ENCODE results near the gene RGL2.

DNA sequence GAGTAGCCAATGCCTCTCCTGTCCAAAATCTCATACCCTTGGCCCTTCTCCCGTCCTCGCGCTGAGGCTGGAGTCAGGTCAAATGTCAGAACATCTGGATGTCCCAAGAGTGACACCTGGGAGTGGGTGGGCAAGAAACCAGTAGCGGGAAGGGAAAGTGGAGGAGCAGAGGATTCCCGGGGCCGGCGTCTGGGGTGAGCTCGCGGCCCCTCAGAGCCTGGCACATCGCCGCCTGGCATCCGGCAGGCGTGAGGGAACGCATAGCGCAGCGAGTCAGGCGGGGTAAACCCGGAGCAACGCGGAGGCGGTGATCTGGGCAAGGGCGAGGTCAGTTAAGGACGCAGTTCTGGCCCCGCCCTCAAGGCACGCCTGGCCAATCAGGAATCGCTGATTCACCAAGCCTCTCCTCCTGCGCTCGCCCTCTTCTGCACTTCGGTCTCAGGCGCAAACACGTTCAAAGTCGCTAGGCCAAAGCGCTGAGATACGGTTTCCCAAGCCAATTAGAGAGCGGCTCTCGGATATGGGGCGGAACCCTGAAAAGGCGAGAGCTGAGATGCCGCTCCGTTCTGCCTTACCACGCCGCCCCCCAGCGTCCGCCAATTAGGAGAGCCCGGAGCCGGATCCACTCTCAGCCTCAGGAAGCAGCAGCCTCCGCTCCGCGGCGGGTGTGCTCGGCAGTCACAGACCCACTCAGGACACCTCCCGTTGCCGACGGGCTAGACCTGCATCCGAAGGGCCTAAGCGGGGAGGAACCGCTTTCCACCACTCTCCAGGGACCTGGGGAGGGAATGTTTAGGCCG is 49.6 kb downstream of the RGL2 start:
- TF ChIP-seq, protein P1, sequence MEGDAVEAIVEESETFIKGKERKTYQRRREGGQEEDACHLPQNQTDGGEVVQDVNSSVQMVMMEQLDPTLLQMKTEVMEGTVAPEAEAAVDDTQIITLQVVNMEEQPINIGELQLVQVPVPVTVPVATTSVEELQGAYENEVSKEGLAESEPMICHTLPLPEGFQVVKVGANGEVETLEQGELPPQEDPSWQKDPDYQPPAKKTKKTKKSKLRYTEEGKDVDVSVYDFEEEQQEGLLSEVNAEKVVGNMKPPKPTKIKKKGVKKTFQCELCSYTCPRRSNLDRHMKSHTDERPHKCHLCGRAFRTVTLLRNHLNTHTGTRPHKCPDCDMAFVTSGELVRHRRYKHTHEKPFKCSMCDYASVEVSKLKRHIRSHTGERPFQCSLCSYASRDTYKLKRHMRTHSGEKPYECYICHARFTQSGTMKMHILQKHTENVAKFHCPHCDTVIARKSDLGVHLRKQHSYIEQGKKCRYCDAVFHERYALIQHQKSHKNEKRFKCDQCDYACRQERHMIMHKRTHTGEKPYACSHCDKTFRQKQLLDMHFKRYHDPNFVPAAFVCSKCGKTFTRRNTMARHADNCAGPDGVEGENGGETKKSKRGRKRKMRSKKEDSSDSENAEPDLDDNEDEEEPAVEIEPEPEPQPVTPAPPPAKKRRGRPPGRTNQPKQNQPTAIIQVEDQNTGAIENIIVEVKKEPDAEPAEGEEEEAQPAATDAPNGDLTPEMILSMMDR (conservative IDR thresholded peaks at IDR 0.05 in 1 of 2, IDR thresholded peaks at IDR 0.05 in 1 of 2; ENCODE audit: extremely low read depth in 1 of 2, insufficient read depth in 1 of 2, low read depth in 1 of 2, low read length in 2 of 2), result peak in 1 of 2 donors; percentile 19
- no peak for TF ChIP-seq EZH2 (IDR thresholded peaks at IDR 0.05; ENCODE audit: borderline replicate concordance, low read length)

All from mammary epithelial cell (primary cell).